HG03066 (cell line): ENCODE measurements around the gene HAUS5.
A peak's percentile ranks its signal among the peaks of the same experiment; 100 is the strongest.
"Not testable (repeated sequence)": the region's sequence is repeated elsewhere in the genome, so short reads cannot be mapped to it uniquely, and the experiment has no call there.

Experiments used
- ATAC-seq: cut with Tn5 transposase; IDR thresholded peaks from one replicate; pipeline ENCODE4 v1.9.1; 2021; ENCODE audit warnings: low read depth; ENCODE audit not compliant: unreplicated experiment

The HAUS5 gene, protein sequence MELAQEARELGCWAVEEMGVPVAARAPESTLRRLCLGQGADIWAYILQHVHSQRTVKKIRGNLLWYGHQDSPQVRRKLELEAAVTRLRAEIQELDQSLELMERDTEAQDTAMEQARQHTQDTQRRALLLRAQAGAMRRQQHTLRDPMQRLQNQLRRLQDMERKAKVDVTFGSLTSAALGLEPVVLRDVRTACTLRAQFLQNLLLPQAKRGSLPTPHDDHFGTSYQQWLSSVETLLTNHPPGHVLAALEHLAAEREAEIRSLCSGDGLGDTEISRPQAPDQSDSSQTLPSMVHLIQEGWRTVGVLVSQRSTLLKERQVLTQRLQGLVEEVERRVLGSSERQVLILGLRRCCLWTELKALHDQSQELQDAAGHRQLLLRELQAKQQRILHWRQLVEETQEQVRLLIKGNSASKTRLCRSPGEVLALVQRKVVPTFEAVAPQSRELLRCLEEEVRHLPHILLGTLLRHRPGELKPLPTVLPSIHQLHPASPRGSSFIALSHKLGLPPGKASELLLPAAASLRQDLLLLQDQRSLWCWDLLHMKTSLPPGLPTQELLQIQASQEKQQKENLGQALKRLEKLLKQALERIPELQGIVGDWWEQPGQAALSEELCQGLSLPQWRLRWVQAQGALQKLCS

DNA sequence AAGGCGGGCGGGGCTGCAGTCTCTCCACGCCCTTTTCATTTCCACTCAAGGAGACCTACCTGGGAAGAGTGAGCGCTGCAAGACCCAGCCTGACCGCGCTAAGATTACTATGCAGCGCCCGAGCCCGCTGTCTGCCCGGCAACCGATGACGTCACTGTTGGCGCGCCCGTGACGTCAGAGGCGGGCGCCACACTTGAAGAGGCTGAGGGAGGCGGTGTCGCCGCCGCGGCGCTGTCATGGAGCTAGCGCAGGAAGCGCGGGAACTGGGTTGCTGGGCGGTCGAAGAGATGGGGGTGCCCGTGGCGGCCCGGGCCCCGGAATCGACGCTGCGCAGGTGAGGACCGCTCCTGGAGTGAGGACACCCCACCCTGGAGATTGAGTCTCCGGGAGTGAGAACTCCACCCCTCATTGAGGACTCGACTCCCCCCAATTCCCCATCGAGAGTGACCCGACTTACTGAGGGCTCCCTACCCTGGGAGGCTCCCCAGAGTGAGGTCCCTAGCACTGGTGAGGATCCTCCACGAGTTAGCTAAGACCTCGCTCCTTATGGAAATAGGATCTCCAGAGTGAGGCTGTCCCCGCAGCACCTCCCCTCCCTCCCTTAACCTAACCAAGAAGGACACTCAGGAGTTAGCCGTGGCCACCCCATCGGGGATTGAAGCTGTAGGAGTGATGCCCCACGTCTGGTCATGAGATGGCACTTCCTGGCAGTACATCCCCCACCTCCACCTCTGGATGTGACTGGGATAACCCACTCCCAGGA is at the start of gene HAUS5:
HAUS5 (plus strand) TSS at position 177 of the 763 bp plus-strand sequence; CDS start at position 237, 60 bp downstream.
- peak; percentile 88 for ATAC-seq

DNA sequence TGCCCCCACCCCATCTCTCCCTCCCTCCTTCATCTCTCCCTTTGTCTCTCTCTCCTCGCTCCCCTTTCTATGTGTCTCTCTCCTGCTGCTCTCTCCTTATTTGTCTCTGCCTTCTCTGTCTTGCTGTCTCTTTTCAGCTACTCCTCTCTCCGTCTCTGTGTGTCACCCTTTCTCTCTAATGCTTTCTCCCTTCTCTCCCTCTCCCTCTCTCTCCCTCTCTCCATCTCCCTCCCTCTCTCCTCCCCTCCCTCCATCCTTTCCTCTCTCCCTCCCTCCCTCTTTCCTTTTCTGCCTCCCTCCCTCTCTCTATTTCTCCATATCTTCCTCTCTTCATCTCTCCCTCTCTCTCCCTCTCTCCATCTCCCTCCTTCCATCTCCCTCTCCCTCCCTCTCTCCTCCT is 49.8 kb upstream of the HAUS5 start:
- ATAC-seq = no peak

DNA sequence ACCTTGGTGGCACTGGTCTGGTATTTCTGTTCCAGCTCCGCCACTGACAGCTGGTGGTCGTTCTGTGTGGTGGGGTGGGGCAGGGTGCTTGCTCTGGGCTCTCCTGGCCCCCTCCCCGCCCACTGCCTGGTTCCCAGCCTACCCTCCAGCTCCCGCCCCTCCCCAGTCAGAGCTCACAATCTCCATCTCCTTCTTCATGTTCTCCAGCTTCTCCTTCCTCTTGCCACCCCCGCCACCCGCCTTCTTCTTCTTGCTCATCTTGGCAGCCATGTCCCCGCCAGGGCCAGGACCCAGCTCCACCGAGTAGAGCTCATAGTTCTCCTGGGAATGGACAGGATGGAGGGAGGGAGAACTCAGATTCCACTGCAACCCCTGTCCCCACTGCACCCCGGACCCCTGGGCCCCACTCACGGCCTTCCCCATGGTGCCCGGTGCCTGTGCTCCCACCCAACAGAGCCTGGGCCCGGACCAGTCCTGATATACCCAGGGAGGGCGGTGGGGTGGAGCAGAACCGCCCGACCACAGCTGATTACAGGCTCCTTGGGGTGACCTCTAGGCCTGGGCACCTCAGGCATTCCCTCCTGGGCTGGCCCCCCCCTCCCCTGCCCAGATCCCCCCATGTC is 49.2 kb upstream of the HAUS5 start, which contains the start of gene ATP4A:
ATP4A (minus strand) TSS at position 452 of the 623 bp plus-strand sequence; CDS start at position 423, 29 bp downstream.
- ATAC-seq = no peak

GRCh38 chr19:35565016-35565856 is 47.3 kb upstream of the HAUS5 start:
- no peak for ATAC-seq

DNA sequence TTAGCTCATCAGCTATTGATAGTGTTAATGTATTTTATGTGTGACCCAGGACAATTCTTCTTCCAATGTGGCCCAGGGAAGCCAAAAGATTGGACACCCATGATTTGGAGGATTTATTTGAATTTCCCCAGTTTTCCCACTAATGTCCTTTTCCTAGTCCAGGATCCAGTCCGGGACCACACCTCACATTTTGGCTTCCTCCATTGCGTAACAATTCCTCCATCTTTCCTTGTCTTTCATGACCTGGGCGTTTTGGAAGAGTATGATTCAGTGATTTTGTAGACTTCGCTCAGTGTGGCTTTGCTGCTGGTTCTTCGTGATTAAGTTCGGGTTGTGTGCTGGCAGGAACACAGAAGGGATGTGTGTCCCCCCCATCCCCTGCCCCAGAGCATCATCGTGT is 45.8 kb upstream of the HAUS5 start:
- ATAC-seq = no peak

GRCh38 chr19:35569281-35569781 is 43.2 kb upstream of the HAUS5 start:
- no peak for ATAC-seq

GRCh38 chr19:35571406-35571965 is 41.0 kb upstream of the HAUS5 start:
- ATAC-seq = no peak

DNA sequence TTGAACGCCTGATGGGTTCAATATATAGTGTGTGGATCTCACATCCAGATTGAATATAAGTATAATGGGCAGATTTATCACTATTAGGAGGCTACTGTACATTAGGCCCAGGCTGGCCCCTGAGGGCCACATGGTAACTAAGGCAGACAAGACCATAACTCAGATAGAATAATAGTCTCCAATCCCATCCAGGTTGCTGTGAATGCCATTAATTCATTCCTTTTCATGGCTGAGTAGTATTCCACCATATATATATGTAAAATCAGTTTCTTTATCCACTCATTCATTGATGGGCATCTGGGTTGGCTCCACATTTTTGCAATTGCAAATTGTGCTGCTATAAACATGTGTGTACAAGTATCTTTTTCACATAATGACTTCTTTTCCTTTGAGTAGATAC is 34.6 kb upstream of the HAUS5 start:
- ATAC-seq = no peak

DNA sequence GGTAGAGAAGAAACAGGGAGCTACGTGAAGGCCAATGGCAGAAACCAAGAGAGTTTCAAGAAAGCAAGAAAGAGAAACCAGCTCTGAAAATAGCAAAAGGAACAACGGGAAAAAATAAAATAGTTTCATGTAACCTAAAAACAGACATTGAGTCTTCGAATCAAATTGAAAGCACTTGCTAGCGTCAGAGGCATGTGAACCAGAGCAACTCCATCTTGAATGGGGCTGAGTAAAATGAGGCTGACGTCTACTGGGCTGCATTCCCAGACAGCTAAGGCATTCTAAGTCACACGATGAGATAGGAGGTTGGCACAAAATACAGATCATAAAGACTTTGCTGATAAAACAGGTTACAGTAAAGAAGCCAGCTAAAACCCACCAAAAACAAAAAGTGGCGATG is 33.8 kb upstream of the HAUS5 start:
- no peak for ATAC-seq

DNA sequence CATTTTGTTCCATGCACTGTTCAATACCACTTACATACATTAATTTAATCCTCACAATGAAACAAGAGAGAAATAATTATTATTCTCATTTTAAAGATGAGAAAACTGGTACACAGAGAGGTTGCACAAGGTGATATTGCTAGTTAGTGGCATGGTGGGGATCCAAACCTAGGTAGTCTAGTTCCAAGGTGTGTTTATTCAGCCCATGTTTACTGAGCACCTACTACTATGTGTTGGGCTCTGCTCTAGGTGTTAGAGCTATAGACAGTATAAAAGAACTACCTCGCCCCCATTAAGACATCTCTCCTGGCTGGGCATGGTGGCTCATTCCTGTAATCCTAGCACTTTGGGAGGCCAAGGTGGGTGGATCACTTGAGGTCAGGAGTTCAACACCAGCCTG is 29.8 kb upstream of the HAUS5 start:
- no peak for ATAC-seq

DNA sequence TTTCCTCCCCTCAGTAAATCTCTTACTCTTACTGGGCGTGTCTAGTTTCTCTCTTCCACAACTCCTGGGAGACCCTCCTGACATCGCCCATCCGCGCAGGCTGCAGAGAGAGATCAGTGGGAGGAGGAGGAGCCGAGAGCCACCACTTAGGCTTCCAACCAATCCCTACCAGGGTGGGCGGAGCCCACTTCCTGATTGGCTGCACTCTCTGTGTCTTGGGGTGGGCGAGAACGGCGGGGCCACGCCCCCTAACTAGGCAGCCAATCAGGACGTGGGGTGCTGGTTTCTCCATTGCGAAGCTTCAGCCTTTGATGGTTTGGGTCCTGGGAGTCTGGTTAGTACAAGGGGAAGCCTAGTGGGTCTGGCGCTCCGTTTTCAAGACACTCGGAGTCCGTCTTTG is 26.7 kb upstream of the HAUS5 start, which contains the start of gene PMIS2:
PMIS2 (plus strand) TSS at position 326 of the 400 bp plus-strand sequence. CDS start 87 bp downstream, outside the sequence.
- ATAC-seq = no peak

DNA sequence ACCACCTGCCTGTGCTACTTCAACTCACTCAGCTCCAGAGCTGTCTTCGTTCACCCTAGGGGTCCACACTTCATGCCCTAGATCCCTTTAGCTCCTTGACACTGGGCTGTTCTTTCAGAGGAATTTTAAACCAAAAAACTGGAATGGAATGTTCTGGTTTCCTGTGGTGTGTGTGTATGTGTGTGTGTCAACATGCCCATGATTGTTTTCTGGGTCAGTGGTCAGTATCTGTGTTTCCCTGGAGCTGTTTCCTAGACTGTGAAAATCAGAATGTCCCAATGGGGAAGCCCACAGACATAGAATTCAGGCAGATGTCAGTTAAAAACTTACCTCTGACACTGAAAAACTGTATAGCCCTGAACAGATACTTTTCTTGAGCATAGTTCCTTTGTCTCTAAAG is 25.2 kb upstream of the HAUS5 start:
- no peak for ATAC-seq

DNA sequence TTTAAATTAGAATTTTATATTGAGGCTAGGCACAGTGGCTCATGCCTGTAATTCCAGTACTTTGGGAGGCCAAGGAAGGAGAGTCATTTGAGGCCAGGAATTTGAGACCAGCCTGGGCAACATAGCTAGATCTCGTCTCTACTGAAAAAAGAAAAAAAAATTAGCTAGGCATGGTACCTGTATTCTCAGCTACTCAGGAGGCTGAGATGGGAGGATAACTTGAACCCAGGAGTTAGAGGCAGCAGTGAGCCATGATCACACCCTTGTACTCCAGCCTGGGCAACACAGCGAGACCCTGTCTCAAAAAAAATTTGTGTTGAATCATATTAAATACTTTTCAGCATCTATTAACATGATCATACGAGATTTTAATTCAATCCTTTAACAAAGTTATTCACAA is 21.7 kb upstream of the HAUS5 start:
- no peak for ATAC-seq

DNA sequence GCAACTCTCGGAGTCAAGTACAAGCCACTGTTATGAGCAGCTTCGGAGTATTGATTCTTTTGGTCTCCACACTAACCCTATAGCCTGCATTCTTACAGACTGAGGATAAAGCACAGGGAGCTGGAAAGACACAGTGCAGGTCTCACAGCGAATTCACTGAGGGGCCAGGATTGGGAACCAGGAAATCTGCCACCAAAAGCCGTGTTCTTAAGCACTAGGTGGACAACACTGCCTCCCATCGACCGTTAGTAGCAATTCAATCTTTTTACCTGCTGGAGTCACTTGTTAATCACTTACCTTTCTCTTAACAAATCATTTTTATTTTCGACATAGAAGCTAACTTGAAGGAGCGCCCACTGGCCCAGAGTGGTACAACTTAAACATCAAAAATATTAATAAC is 20.3 kb upstream of the HAUS5 start:
- ATAC-seq = no peak

DNA sequence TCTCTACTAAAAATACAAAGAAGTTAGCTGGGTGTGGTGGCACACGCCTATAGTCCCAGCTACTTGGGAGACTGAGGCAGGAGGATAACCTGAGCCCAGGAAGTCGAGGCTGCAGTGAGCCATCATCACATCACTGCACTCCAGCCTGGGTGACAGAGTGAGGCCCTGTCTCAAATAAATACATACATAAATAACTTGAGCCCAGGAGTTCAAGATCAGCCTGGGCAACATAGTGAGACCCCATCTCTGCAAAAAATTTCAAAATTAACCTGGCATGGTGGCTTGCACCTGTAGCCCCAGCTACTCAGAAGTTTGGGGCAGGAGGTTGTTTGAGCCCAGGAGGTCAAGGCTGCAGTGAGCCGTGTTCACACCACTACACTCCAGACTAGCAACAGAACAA is 17.5 kb upstream of the HAUS5 start:
- not testable (repeated sequence) for ATAC-seq

GRCh38 chr19:35595928-35596327 is 16.6 kb upstream of the HAUS5 start:
- no peak for ATAC-seq

DNA sequence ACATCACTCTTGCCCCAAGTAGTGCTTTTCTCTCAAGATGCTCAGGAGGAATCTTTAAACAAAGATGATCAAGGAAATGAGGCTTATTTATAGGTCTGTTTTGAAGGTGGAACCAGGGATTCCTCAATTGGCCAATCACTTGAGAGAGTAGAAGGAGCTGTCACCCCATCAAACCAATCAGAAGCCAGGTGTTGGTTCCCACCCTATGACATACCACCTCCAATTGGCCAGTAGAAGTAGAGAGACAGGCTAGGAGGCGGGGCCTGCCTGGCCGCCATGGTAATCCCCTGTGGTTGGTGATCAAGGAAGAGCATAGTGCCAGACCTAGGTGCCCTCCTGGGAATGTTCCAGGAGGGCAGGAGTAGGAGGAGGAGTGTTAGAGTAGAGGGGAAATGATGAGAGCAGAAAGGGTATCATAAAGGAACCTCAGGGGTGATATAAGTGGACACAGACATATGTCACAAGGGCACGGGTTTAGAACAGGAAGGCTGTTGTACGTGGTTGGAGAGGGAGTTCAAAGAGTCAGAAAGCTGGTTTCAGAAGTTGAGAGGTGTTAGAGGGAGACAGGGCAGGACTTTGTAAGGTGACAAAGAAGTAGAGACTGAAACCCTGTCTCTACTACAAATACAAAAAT is 16.1 kb upstream of the HAUS5 start:
- no peak for ATAC-seq

GRCh38 chr19:35601971-35602370 is 10.6 kb upstream of the HAUS5 start:
- no peak for ATAC-seq

DNA sequence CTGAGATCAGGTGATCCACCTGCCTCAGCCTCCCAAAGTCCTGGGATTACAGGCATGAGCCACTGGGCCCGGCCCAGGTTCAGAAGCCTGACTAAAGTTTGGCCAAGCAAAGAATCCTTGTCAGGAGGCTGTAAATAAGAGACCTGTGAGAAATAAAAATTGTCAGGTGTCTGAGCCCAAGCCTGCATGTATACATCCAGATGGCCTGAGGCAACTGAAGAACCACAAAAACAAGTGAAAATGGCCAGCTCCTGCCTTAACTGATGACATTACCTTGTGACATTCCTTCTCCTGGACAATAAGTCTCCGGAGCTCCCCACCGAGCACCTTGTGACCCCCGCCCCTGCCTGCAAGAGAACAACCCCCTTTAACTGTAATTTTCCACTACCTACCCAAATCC is 8.1 kb upstream of the HAUS5 start:
- not testable (repeated sequence) for ATAC-seq
